Tibial artery (tissue), 4 donors: ENCODE measurements around the gene ABCG1.
A peak's percentile ranks its signal among the peaks of the same experiment; 100 is the strongest.

Experiments
- DNase-seq, 2 donors: peaks; one replicate each; pipeline ENCODE4 v3.0.0-alpha.2; 2019
- H3K27ac ChIP-seq, 2 donors: fragments of 200-600 bp; sonication (generic) in 1 of 2; 1 replicate in 1 of 2; 2 replicates in 1 of 2; pipeline ENCODE4 v1.5.1; 2018 to 2019; ENCODE audit warnings: mild to moderate bottlenecking in 1 of 2
- H3K27me3 ChIP-seq, 2 donors: fragments of 200-600 bp; sonication (generic) in 1 of 2; one replicate each; pipeline versions ENCODE4 v1.5.1 to v1.6.0; 2016 to 2019
- H3K36me3 ChIP-seq, 3 donors: fragments of 200-600 bp; sonication (generic) in 2 of 3; one replicate each; pipeline ENCODE4 v1.5.1; 2016 to 2019; ENCODE audit warnings: mild to moderate bottlenecking in 2 of 3
- H3K4me1 ChIP-seq, 4 donors: fragments of 200-600 bp; sonication (generic) in 2 of 4; 1 replicate in 3 of 4; 2 replicates in 1 of 4; pipeline ENCODE4 v1.5.1; 2016 to 2019
- H3K4me3 ChIP-seq, 2 donors: fragments of 200-600 bp; sonication (generic) in 1 of 2; 1 replicate in 1 of 2; 2 replicates in 1 of 2; pipeline ENCODE4 v1.5.1; 2018 to 2019; ENCODE audit warnings: mild to moderate bottlenecking in 2 of 2
- H3K9me3 ChIP-seq, 3 donors: fragments of 200-600 bp; sonication (generic) in 1 of 3; one replicate each; pipeline ENCODE4 v1.5.1; 2016 to 2019
- intact Hi-C: fragments of 100-400 bp; cut with DNase I; formaldehyde crosslinking; loops from one replicate; pipeline ENCODE4 v1.15.0; 2023; ENCODE audit warnings: low total_unique reads
- TF ChIP-seq, protein P1 (sequence below), 2 experiments: fragments of 200-600 bp in 1 of 2; fragments of 450-650 bp in 1 of 2; IDR thresholded peaks; one replicate each; pipeline ENCODE4 v1.5.1; 2017 to 2019; ENCODE audit warnings: antibody characterized with exemption in 2 of 2, mild to moderate bottlenecking in 1 of 2, moderate library complexity in 1 of 2

The ABCG1 gene

DNA sequence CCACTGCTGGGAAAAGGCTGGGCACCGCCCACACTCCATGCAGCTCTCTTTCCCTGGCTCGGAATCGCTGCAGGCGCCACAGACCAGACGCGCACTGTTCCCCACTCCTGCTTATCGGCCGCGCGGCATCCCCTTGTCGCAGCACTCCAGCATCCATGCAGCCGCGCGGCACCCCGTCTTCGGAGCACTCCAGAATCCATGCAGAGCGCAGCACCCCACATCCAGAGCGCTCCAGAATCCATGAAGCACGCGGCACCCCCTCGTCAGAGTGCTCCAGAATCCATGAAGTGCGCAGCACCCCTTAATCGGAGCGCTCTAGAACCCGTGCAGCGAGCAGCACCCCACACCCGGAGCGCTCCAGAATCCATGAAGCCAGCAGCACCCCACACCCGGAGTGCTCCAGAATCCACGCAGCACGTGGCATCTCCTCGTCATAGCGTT is 86.8 kb downstream of the ABCG1 start:
- Histone ChIP-seq H3K9me3 (no peaks in the 10 kb centered on the region), H3K4me1 (peaks cover 0 to 5% (median 0%) of the 10 kb centered on the region in 4 donors), H3K36me3 (no peaks in the 10 kb centered on the region), H3K27me3 (peaks cover 0 to 74% of the 10 kb centered on the region in 2 donors), H3K4me3 (no peak overlapping the region), H3K27ac (no peak overlapping the region)
- intact Hi-C loops, result no loop called here
- DNase-seq, result peak in 1 of 2 donors; percentile 14
- TF ChIP-seq, protein P1, sequence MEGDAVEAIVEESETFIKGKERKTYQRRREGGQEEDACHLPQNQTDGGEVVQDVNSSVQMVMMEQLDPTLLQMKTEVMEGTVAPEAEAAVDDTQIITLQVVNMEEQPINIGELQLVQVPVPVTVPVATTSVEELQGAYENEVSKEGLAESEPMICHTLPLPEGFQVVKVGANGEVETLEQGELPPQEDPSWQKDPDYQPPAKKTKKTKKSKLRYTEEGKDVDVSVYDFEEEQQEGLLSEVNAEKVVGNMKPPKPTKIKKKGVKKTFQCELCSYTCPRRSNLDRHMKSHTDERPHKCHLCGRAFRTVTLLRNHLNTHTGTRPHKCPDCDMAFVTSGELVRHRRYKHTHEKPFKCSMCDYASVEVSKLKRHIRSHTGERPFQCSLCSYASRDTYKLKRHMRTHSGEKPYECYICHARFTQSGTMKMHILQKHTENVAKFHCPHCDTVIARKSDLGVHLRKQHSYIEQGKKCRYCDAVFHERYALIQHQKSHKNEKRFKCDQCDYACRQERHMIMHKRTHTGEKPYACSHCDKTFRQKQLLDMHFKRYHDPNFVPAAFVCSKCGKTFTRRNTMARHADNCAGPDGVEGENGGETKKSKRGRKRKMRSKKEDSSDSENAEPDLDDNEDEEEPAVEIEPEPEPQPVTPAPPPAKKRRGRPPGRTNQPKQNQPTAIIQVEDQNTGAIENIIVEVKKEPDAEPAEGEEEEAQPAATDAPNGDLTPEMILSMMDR (IDR thresholded peaks at IDR 0.05), result no peak

DNA sequence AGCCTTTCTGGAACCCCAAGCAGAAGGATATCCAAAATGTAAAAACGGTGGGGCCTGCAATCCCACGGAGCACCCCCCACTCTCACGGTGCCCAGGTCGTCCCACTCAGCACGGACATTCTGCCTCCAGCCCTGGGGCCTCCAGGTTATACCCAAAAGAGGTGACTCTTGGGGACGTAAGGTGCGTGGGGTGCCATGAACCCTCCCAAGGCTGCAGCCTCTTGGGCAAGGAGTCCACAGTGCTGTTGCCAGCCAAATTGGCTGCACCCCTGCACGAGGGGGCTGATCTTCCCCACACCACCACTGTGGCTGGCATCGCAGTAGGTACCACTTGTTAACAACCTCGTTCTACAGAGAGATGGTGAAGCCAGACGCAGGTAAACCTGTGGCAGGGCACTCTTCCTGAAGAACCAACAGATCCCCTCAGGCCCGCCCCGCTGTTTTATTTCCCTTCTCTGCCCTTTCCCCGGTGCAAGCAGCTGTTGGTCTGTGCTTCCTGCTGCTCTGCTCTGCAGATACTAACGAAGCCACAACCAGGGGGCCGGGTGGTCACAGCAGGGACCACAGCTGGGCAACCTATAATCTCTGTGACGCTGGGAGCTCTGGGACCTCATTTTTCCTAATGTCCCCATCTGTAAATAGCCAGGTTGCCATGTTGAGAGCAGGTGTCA is 87.6 kb downstream of the ABCG1 start:
- TF ChIP-seq, protein P1 (IDR thresholded peaks at IDR 0.05), result no peak
- Histone ChIP-seq H3K27me3 (peaks cover 0 to 69% of the 10 kb centered on the region in 2 donors), H3K4me1 (peaks cover 0 to 5% (median 0%) of the 10 kb centered on the region in 4 donors), H3K36me3 (no peaks in the 10 kb centered on the region), H3K4me3 (no peak overlapping the region), H3K27ac (no peak overlapping the region), H3K9me3 (no peaks in the 10 kb centered on the region)
- intact Hi-C loops, result no loop called here
- DNase-seq, result no peak

DNA sequence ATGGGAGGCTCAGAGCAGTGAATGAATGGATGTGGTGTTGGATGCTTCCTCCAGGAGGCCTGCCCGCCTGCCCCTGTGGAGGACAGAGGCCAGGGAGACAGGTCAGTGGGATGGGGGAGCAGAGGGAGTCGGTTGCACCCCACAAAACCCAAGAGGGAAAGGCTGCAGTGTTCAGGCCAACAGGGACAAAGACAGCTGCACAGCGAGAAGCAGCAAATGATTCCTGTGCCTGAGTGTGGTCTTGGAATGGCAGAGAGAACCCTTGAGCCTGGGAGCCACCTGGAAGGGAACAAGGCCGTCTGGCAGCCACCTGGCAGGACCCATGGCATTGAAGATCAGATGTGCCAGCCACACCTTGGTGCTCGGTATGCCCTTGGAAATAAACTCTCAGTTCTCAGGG is 88.2 kb downstream of the ABCG1 start:
- intact Hi-C loops, result no loop called here
- H3K9me3 ChIP-seq, result no peaks in the 10 kb centered on the region
- H3K27ac ChIP-seq, result no peak overlapping the region
- TF ChIP-seq, protein P1 (IDR thresholded peaks at IDR 0.05), result no peak
- H3K27me3 ChIP-seq, result peaks cover 0 to 69% of the 10 kb centered on the region in 2 donors
- peaks cover 0 to 5% (median 0%) of the 10 kb centered on the region in 4 donors for H3K4me1 ChIP-seq
- DNase-seq, result no peak
- H3K4me3 ChIP-seq, result no peak overlapping the region
- H3K36me3 ChIP-seq, result no peaks in the 10 kb centered on the region

DNA sequence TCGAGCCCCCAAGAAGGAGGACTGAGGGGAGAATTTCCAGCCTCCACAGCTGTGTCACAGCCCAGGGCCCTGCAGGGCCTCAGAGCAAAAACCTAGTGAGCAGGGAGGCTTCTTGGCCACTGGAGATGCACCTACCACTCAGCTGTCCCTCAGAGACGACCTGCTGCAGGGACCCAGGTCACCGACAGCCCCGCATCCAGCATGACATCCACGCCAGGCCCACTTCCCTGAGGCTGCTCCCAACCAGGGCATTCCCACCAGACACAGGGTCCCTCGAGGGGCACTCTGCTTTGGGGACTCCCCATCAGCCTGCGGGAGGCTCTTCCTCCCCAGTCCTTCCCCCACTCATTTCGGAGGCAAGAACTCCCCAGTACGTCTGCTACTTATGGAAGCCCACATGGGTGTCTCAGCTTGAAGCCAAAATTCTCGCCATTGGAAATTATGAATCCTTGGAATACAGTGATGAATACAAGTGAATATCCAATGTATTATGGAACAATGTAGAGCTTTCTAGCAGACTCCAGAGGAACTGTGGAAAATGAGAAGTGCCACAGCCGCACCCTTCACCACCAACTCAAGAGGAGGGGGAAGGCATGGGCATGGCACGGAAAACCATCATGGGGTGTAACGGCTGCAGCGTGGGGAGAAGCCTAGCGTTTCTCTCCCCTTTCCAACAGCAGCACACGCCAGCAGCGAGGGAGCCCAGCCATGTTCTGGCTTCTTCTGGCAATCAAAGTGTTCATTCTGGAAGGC is 89.4 kb downstream of the ABCG1 start:
- H3K4me1 ChIP-seq, result peaks cover 0 to 5% (median 0%) of the 10 kb centered on the region in 4 donors
- H3K9me3 ChIP-seq, result no peaks in the 10 kb centered on the region
- intact Hi-C loops, result no loop called here
- no peaks in the 10 kb centered on the region for H3K36me3 ChIP-seq
- H3K4me3 ChIP-seq, result no peak overlapping the region
- TF ChIP-seq, protein P1 (IDR thresholded peaks at IDR 0.05), result no peak
- DNase-seq, result no peak
- H3K27ac ChIP-seq, result no peak overlapping the region
- peaks cover 0 to 78% of the 10 kb centered on the region in 2 donors for H3K27me3 ChIP-seq

DNA sequence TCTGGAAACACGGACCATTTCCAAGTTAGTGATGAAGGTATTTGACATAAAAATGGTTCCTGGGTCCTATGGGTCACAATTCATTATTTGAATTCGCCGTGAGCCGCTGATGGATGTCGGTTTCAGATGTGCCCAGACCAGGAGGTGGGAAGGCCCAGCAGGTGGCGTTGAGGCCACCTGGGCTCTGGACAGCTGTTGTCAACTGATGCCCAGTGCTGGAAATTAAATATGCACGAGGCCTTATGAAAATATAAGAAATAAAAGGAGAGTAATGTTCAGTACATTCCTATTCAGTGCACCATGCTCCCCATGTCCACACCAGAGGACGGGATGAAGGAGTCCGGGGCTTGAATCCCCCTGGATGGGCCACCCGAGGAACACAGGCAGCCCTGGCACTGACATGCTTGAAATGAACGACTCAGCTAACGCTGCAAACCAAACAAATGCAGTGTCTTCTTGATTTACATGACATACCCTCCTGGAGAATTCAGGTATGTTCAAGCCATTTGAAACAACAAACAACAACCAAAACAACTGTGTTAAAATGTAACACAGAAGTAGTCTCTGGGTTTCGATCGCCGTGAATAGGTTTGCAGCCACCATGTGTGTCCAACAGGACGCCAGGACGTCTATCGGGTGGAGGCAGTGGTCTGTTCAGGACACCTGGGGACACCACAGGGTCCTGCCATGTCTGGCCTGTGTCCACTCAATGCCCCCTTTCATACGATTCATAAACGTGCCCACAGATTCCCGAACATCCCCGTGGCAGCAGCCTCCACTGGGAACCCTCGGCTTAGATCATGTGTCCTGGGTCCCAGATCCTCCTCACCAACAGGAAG is 90.2 kb downstream of the ABCG1 start:
- no peak for DNase-seq
- Histone ChIP-seq H3K4me3 (no peak overlapping the region), H3K27ac (no peak overlapping the region), H3K9me3 (no peaks in the 10 kb centered on the region), H3K27me3 (peaks cover 0 to 81% of the 10 kb centered on the region in 2 donors), H3K36me3 (no peaks in the 10 kb centered on the region), H3K4me1 (peaks cover 0 to 5% (median 0%) of the 10 kb centered on the region in 4 donors)
- intact Hi-C loops, result no loop called here
- TF ChIP-seq, protein P1 (IDR thresholded peaks at IDR 0.05), result no peak
